HCT116 (cell line): ENCODE results near the gene AP2A1. TPM values are rescaled to one million over a fixed set of nuclear protein-coding genes. Genes with fewer than 3 reads are reported as not detected.
"Not testable (repeated sequence)": the region's sequence is repeated elsewhere in the genome, so short reads cannot be mapped to it uniquely, and the experiment has no call there.

Experiments used
- ATAC-seq: fragments of 200-7000 bp; cut with Tn5 transposase; 2 replicates; pipeline ENCODE4 v1.9.1; 2020; ENCODE audit warnings: mild to moderate bottlenecking, moderate library complexity
- BruUV-seq: library from RNA; stranded (reverse); fragments of 400-500 nt; replicated peaks from 2 replicates; lab custom pipeline; 2021; lab: Mats Ljungman, UMichigan
- CTCF ChIA-PET: fragments of 300-600 bp; sonication (Branson Sonifier 250); formaldehyde crosslinking; loops from one replicate; lab custom pipeline; 2021; ENCODE audit warnings: antibody characterized with exemption; lab: Charles Lee
- POLR2A ChIA-PET: fragments of 300-600, 350-600 bp; sonication (Branson Sonifier 250); formaldehyde crosslinking; loops from one replicate; lab custom pipeline; 2021; ENCODE audit warnings: antibody characterized with exemption; lab: Charles Lee
- RAD21 ChIA-PET, 2 experiments: fragments of 300-600 bp; sonication (Branson Sonifier 250); formaldehyde crosslinking; loops; one replicate each; lab custom pipeline; 2023; ENCODE audit warnings: low total read pairs in 2 of 2; ENCODE audit not compliant: uncharacterized antibody in 2 of 2, unreplicated experiment in 2 of 2, low non-redundant PET in 1 of 2; lab: Charles Lee
- DNase-seq: peaks from one replicate; pipeline ENCODE4 v3.0.0-alpha.2; 2010; ENCODE audit warnings: low read depth, low spot score
- H2AFZ ChIP-seq: fragments of 200-600 bp; shearing (Covaris generic), sonication (generic); 2 replicates; pipeline ENCODE4 v1.6.1; 2017; ENCODE audit warnings: low read depth, mixed run types, mixed read lengths, antibody characterized with exemption, low read length; ENCODE audit not compliant: poor library complexity, severe bottlenecking
- H3K27ac ChIP-seq: 2 replicates; pipeline ENCODE4 v1.5.1; 2012; ENCODE audit warnings: low read depth, low read length
- H3K27me3 ChIP-seq: fragments of 200-600 bp; sonication (generic); 2 replicates; pipeline ENCODE4 v1.6.1; 2016; ENCODE audit warnings: mixed run types, low read length, mixed read lengths; ENCODE audit not compliant: insufficient read depth
- H3K36me3 ChIP-seq, 2 experiments: fragments of 200-500 bp in 1 of 2; fragments of 200-600 bp in 1 of 2; sonication (Bioruptor generic) in 1 of 2; sonication (generic) in 1 of 2; 2 replicates each; pipeline versions ENCODE4 v1.5.1 to v1.6.1; 2014 to 2016; ENCODE audit warnings: low read length in 2 of 2, inconsistent platforms in 1 of 2, mixed read lengths in 1 of 2, mixed run types in 1 of 2; ENCODE audit not compliant: insufficient read depth in 2 of 2, control insufficient read depth in 1 of 2
- H3K4me1 ChIP-seq, 2 experiments: fragments of 200-600 bp in 1 of 2; sonication (generic) in 1 of 2; 2 replicates each; pipeline versions ENCODE4 v1.5.1 to v1.6.1; 2012 to 2017; ENCODE audit warnings: low read length in 2 of 2, inconsistent platforms in 1 of 2, mild to moderate bottlenecking in 1 of 2, mixed read lengths in 1 of 2, mixed run types in 1 of 2, moderate library complexity in 1 of 2; ENCODE audit not compliant: insufficient read depth in 2 of 2, control insufficient read depth in 1 of 2
- H3K4me2 ChIP-seq: fragments of 200-600 bp; sonication (generic); 2 replicates; pipeline ENCODE4 v1.6.1; 2017; ENCODE audit warnings: mixed run types, low read length, mixed read lengths
- H3K4me3 ChIP-seq, 2 experiments: fragments of 200-600 bp in 1 of 2; sonication (generic) in 1 of 2; replicated peaks in 1 of 2; 2 replicates each; pipeline ENCODE4 v1.5.1; 2011 to 2016; ENCODE audit warnings: low read length in 2 of 2, control low read depth in 1 of 2, low read depth in 1 of 2, mild to moderate bottlenecking in 1 of 2, mixed read lengths in 1 of 2, mixed run types in 1 of 2
- H3K79me2 ChIP-seq: fragments of 200-600 bp; sonication (generic); 2 replicates; pipeline ENCODE4 v1.6.1; 2017; ENCODE audit warnings: mild to moderate bottlenecking, mixed run types, low read length, moderate library complexity, mixed read lengths; ENCODE audit not compliant: insufficient read depth
- H3K9ac ChIP-seq: fragments of 200-600 bp; sonication (generic); 2 replicates; pipeline ENCODE4 v1.6.1; 2016; ENCODE audit warnings: low read length, mixed read lengths
- H3K9me2 ChIP-seq: fragments of 200-600 bp; sonication (generic), shearing (Covaris generic); 2 replicates; pipeline ENCODE4 v1.6.1; 2017; ENCODE audit warnings: mixed run types, mild to moderate bottlenecking, moderate library complexity; ENCODE audit not compliant: insufficient read depth
- H3K9me3 ChIP-seq, 2 experiments: fragments of 200-500 bp in 1 of 2; fragments of 200-600 bp in 1 of 2; sonication (Bioruptor generic) in 1 of 2; sonication (generic) in 1 of 2; 2 replicates each; pipeline ENCODE4 v1.6.1; 2014 to 2017; ENCODE audit warnings: low read length in 2 of 2, mixed read lengths in 2 of 2, inconsistent platforms in 1 of 2, low read depth in 1 of 2, mild to moderate bottlenecking in 1 of 2, mixed run types in 1 of 2, moderate library complexity in 1 of 2; ENCODE audit not compliant: control insufficient read depth in 1 of 2, insufficient read depth in 1 of 2
- H4K20me1 ChIP-seq: fragments of 200-600 bp; sonication (generic), shearing (Covaris generic); 2 replicates; pipeline ENCODE4 v1.6.1; 2017; ENCODE audit warnings: mixed run types, mild to moderate bottlenecking, moderate library complexity; ENCODE audit not compliant: insufficient read depth
- ATF3 ChIP-seq: IDR thresholded peaks from 2 replicates; pipeline ENCODE4 v1.6.1; 2012
- ELF1 ChIP-seq: IDR thresholded peaks from 2 replicates; pipeline ENCODE4 v1.6.1; 2012; ENCODE audit warnings: low read depth, borderline replicate concordance
- EZH2phosphoT487 ChIP-seq: fragments of 200-600 bp; IDR thresholded peaks from 2 replicates; pipeline ENCODE4 v1.6.1; 2018; ENCODE audit warnings: antibody characterized with exemption, borderline replicate concordance
- JUND ChIP-seq: IDR thresholded peaks from 2 replicates; pipeline ENCODE4 v1.6.1; 2012
- MAX ChIP-seq: IDR thresholded peaks from 2 replicates; pipeline ENCODE4 v1.6.1; 2012
- POLR2A ChIP-seq: IDR thresholded peaks from 2 replicates; pipeline ENCODE4 v1.7.0; 2011; ENCODE audit warnings: borderline replicate concordance; ENCODE audit not compliant: insufficient read depth, insufficient read length; ENCODE audit errors: extremely low read depth
- POLR2AphosphoS5 ChIP-seq: IDR thresholded peaks from 2 replicates; pipeline ENCODE4 v1.6.1; 2011; ENCODE audit warnings: mild to moderate bottlenecking, low read depth, low read length, moderate library complexity
- REST ChIP-seq: IDR thresholded peaks from 2 replicates; pipeline ENCODE4 v1.6.1; 2012; ENCODE audit warnings: low read depth
- SIN3A ChIP-seq: IDR thresholded peaks from 2 replicates; pipeline ENCODE4 v1.6.1; 2012; ENCODE audit warnings: low read depth
- SP1 ChIP-seq: IDR thresholded peaks from 2 replicates; pipeline ENCODE4 v1.6.1; 2012; ENCODE audit warnings: low read depth
- TCF7L2 ChIP-seq: IDR thresholded peaks from 2 replicates; pipeline ENCODE4 v1.7.0; 2011; ENCODE audit warnings: borderline replicate concordance, inconsistent platforms; ENCODE audit not compliant: insufficient read depth, insufficient read length; ENCODE audit errors: extremely low read depth
- intact Hi-C: fragments of 100-400 bp; cut with micrococcal nuclease; formaldehyde crosslinking; loops from 2 replicates; pipeline ENCODE4 v1.10.0; 2022
- total RNA-seq: library from RNA; stranded (reverse); gene quantifications from one replicate; pipeline ENCODE4 v1.2.1, GENCODE V29; 2021; ENCODE audit not compliant: unreplicated experiment

AP2A1 gene
- total RNA-seq, 1 experiment from 2014 or later: 102 TPM

- ATAC-seq: no peak
- no peak overlapping the region for H3K9ac ChIP-seq
- ChIA-PET CTCF (no interaction called here), RAD21 (no interaction called here), POLR2A (interaction anchor here (1.6 kb wide), 1 partner anchor 158 kb away, joined by 3 read pairs; the partner anchor contains the start of gene AKT1S1)
- H3K27ac ChIP-seq: no peak overlapping the region
- no TSS peak for BruUV-seq
- no peaks in the 10 kb centered on the region for H4K20me1 ChIP-seq
- H3K9me2 ChIP-seq: no peaks in the 10 kb centered on the region
- no peak overlapping the region for H3K4me2 ChIP-seq
- TF ChIP-seq SIN3A (no peak), REST (no peak), SP1 (no peak), POLR2AphosphoS5 (no peak), POLR2A (no peak), EZH2phosphoT487 (no peak), ATF3 (no peak), MAX (no peak), ELF1 (no peak), JUND (no peak), TCF7L2 (no peak)
- H2AFZ ChIP-seq: no peak overlapping the region
- no peaks in the 10 kb centered on the region for H3K9me3 ChIP-seq
- intact Hi-C loops: loop anchor here (1.0 kb wide), 1 partner anchor 47 kb away; no protein-coding TSS in a partner anchor
- H3K4me3 ChIP-seq: no peak overlapping the region
- no peaks in the 10 kb centered on the region for H3K79me2 ChIP-seq
- H3K36me3 ChIP-seq: no peaks in the 10 kb centered on the region
- H3K4me1 ChIP-seq: peaks cover 0 to 24% of the 10 kb centered on the region in 2 experiments; a peak in 3 of 4 replicates
- H3K27me3 ChIP-seq: no peaks in the 10 kb centered on the region
- DNase-seq: no peak
These were observed 47.8 kb upstream of the AP2A1 start for GRCh38 chr19:49718991-49719390.

- CTCF ChIA-PET, ATAC-seq, RAD21 ChIA-PET: not testable (repeated sequence)
These were observed 47.4 kb upstream of the AP2A1 start for GRCh38 chr19:49719420-49719819.

More at GRCh38 chr19:49719420-49719819, 47.4 kb upstream of the AP2A1 start:
- H3K27ac ChIP-seq, H4K20me1 ChIP-seq, H3K36me3 ChIP-seq, H2AFZ ChIP-seq, H3K79me2 ChIP-seq, intact Hi-C loops, POLR2A ChIA-PET, DNase-seq, H3K4me3 ChIP-seq, H3K4me2 ChIP-seq, H3K9me2 ChIP-seq, H3K9me3 ChIP-seq, H3K9ac ChIP-seq, H3K27me3 ChIP-seq: not testable (repeated sequence)
- BruUV-seq: TSS peak; percentile 75
- peaks cover 0 to 27% of the 10 kb centered on the region in 2 experiments; a peak in 3 of 4 replicates for H3K4me1 ChIP-seq
